ENCODE data around the gene MPHOSPH10. TPM values are rescaled to one million over a fixed set of nuclear protein-coding genes. Genes with fewer than 3 reads are reported as not detected.
A peak's percentile ranks its signal among the peaks of the same experiment; 100 is the strongest.

The MPHOSPH10 gene
- total and polyA plus RNA-seq, 10 of the 15 experiments (the other 5 are each of a cell fraction or from before 2014, with no cell fraction given), result 23.8 to 56.8 (median 41.3) TPM

- TF ChIP-seq ZNF687 (IDR thresholded peaks at IDR 0.05) (peak; percentile 82), SIX5 (IDR thresholded peaks at IDR 0.05; ENCODE audit: low read depth, low read length, severe bottlenecking) (peak; percentile 72), IRF3 (IDR thresholded peaks at IDR 0.05) (peak; percentile 62; the same call in 1 of the 2 replicates), ZNF622 (IDR thresholded peaks at IDR 0.05) (no peak), SPI1 (IDR thresholded peaks at IDR 0.05; ENCODE audit: borderline replicate concordance, insufficient read depth, low read depth, low read length) (no peak), SMARCA5 (IDR thresholded peaks at IDR 0.05) (peak; percentile 88), TCF12 (IDR thresholded peaks at IDR 0.05; ENCODE audit: low read depth, low read length) (0 out of 2 replicates have a peak, but pooled peaks have one; percentile 33), MAX (IDR thresholded peaks at IDR 0.05; ENCODE audit: low read depth, low read length) (peak; percentile 87), NFYA (IDR thresholded peaks at IDR 0.05; ENCODE audit: borderline replicate concordance, low read depth, low read length) (no peak), NR2C1 (IDR thresholded peaks at IDR 0.05) (peak; percentile 89), YY1 (IDR thresholded peaks at IDR 0.05; ENCODE audit: low read depth, low read length) (peak; percentile 96), NRF1 (conservative IDR thresholded peaks at IDR 0.05; ENCODE audit: low read depth, low read length) (no peak), ZNF274 (IDR thresholded peaks at IDR 0.05; ENCODE audit: insufficient read depth, insufficient read length) (no peak), SMAD5 (IDR thresholded peaks at IDR 0.05; ENCODE audit: low read depth) (peak; percentile 54; the same call in 1 of the 2 replicates)
Measured at GRCh38 chr2:71130152-71130904, at the start of gene MPHOSPH10, which contains the start of gene MCEE (continued).
